H1 (cell line): ENCODE measurements around the gene PTPRG. TPM values are rescaled to one million over a fixed set of nuclear protein-coding genes. Genes with fewer than 3 reads are reported as not detected.
A peak's percentile ranks its signal among the peaks of the same experiment; 100 is the strongest.

Source experiments
- CBX8 ChIP-seq: fragments of 300-800, 300-1000 bp; sonication (generic); IDR thresholded peaks from 2 replicates; pipeline ENCODE4 v1.7.1; 2016; ENCODE audit warnings: low read depth, low read length, borderline replicate concordance
- CREB1 ChIP-seq: IDR thresholded peaks from 2 replicates; pipeline ENCODE4 v1.6.1; 2012; ENCODE audit warnings: inconsistent platforms
- GTF2F1 ChIP-seq: IDR thresholded peaks from 2 replicates; pipeline ENCODE4 v1.6.1; 2012; ENCODE audit warnings: low read depth, low read length, improper control_type of control experiment, borderline replicate concordance
- HDAC2 ChIP-seq, 2 experiments: fragments of 300-600 bp in 1 of 2; sonication (generic) in 1 of 2; IDR thresholded peaks; 2 replicates each; pipeline ENCODE4 v1.6.1; 2011 to 2012; ENCODE audit warnings: low read depth in 2 of 2, low read length in 2 of 2, mild to moderate bottlenecking in 2 of 2, moderate library complexity in 2 of 2, borderline replicate concordance in 1 of 2, inconsistent platforms in 1 of 2
- JUN ChIP-seq: IDR thresholded peaks from 2 replicates; pipeline ENCODE4 v1.6.1; 2011; ENCODE audit warnings: low read depth, mild to moderate bottlenecking, improper control_type of control experiment, low read length
- JUND ChIP-seq: IDR thresholded peaks from 2 replicates; pipeline ENCODE4 v1.6.1; 2011; ENCODE audit warnings: mild to moderate bottlenecking, improper control_type of control experiment, low read length
- TBP ChIP-seq: IDR thresholded peaks from 2 replicates; pipeline ENCODE4 v1.6.1; 2011; ENCODE audit warnings: low read depth, low read length, improper control_type of control experiment
- polyA plus RNA-seq, 7 experiments: library from polyadenylated mRNA; depleted of rRNA in 3 of 7; stranded (reverse) in 5 of 7; unstranded in 2 of 7; fragments of >200 nt in 5 of 7; fragments of 200-250 nt in 2 of 7; gene quantifications; 1 replicate in 5 of 7; 2 replicates in 1 of 7; 4 replicates in 1 of 7; pipeline versions ENCODE4 v1.2.1 to v1.2.3, GENCODE V29; 2011 to 2013; ENCODE audit warnings: missing spikeins in 2 of 7, mixed read lengths in 2 of 7
- total RNA-seq: library from RNA; stranded (reverse); fragmentation: NEBNext Ultra II Directional; extraction: Animal tissue kit (Norgen Biotek cat#: 25700); gene quantifications from 2 replicates; pipeline ENCODE4 v1.2.1, GENCODE V29; 2021
- TF ChIP-seq, protein P1 (sequence below): IDR thresholded peaks from 2 replicates; pipeline ENCODE4 v1.6.1; 2012; ENCODE audit warnings: low read length, inconsistent platforms
- TF ChIP-seq, protein P2 (sequence below): fragments of 300-600 bp; sonication (generic); IDR thresholded peaks from 2 replicates; pipeline ENCODE4 v1.7.1; 2012; ENCODE audit warnings: low read length, moderate library complexity, mild to moderate bottlenecking, inconsistent platforms; ENCODE audit not compliant: insufficient replicate concordance

Gene PTPRG
- total and polyA plus RNA-seq, 2 of the 8 experiments (the other 6 are each of a cell fraction or from before 2014, with no cell fraction given), result 23.3 to 96.2 TPM

- TF ChIP-seq CREB1 (0 out of 2 replicates have a peak, but pooled peaks have one; percentile 19), JUN (no peak), JUND (no peak), CBX8 (no peak), TBP (no peak), GTF2F1 (no peak), HDAC2 (IDR thresholded peaks at IDR 0.05; ENCODE audit: borderline replicate concordance in 1 of 2, low read depth in 2 of 2, low read length in 2 of 2) (no peak)
- TF ChIP-seq, protein P1, sequence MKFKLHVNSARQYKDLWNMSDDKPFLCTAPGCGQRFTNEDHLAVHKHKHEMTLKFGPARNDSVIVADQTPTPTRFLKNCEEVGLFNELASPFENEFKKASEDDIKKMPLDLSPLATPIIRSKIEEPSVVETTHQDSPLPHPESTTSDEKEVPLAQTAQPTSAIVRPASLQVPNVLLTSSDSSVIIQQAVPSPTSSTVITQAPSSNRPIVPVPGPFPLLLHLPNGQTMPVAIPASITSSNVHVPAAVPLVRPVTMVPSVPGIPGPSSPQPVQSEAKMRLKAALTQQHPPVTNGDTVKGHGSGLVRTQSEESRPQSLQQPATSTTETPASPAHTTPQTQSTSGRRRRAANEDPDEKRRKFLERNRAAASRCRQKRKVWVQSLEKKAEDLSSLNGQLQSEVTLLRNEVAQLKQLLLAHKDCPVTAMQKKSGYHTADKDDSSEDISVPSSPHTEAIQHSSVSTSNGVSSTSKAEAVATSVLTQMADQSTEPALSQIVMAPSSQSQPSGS, result no peak
- TF ChIP-seq, protein P2, sequence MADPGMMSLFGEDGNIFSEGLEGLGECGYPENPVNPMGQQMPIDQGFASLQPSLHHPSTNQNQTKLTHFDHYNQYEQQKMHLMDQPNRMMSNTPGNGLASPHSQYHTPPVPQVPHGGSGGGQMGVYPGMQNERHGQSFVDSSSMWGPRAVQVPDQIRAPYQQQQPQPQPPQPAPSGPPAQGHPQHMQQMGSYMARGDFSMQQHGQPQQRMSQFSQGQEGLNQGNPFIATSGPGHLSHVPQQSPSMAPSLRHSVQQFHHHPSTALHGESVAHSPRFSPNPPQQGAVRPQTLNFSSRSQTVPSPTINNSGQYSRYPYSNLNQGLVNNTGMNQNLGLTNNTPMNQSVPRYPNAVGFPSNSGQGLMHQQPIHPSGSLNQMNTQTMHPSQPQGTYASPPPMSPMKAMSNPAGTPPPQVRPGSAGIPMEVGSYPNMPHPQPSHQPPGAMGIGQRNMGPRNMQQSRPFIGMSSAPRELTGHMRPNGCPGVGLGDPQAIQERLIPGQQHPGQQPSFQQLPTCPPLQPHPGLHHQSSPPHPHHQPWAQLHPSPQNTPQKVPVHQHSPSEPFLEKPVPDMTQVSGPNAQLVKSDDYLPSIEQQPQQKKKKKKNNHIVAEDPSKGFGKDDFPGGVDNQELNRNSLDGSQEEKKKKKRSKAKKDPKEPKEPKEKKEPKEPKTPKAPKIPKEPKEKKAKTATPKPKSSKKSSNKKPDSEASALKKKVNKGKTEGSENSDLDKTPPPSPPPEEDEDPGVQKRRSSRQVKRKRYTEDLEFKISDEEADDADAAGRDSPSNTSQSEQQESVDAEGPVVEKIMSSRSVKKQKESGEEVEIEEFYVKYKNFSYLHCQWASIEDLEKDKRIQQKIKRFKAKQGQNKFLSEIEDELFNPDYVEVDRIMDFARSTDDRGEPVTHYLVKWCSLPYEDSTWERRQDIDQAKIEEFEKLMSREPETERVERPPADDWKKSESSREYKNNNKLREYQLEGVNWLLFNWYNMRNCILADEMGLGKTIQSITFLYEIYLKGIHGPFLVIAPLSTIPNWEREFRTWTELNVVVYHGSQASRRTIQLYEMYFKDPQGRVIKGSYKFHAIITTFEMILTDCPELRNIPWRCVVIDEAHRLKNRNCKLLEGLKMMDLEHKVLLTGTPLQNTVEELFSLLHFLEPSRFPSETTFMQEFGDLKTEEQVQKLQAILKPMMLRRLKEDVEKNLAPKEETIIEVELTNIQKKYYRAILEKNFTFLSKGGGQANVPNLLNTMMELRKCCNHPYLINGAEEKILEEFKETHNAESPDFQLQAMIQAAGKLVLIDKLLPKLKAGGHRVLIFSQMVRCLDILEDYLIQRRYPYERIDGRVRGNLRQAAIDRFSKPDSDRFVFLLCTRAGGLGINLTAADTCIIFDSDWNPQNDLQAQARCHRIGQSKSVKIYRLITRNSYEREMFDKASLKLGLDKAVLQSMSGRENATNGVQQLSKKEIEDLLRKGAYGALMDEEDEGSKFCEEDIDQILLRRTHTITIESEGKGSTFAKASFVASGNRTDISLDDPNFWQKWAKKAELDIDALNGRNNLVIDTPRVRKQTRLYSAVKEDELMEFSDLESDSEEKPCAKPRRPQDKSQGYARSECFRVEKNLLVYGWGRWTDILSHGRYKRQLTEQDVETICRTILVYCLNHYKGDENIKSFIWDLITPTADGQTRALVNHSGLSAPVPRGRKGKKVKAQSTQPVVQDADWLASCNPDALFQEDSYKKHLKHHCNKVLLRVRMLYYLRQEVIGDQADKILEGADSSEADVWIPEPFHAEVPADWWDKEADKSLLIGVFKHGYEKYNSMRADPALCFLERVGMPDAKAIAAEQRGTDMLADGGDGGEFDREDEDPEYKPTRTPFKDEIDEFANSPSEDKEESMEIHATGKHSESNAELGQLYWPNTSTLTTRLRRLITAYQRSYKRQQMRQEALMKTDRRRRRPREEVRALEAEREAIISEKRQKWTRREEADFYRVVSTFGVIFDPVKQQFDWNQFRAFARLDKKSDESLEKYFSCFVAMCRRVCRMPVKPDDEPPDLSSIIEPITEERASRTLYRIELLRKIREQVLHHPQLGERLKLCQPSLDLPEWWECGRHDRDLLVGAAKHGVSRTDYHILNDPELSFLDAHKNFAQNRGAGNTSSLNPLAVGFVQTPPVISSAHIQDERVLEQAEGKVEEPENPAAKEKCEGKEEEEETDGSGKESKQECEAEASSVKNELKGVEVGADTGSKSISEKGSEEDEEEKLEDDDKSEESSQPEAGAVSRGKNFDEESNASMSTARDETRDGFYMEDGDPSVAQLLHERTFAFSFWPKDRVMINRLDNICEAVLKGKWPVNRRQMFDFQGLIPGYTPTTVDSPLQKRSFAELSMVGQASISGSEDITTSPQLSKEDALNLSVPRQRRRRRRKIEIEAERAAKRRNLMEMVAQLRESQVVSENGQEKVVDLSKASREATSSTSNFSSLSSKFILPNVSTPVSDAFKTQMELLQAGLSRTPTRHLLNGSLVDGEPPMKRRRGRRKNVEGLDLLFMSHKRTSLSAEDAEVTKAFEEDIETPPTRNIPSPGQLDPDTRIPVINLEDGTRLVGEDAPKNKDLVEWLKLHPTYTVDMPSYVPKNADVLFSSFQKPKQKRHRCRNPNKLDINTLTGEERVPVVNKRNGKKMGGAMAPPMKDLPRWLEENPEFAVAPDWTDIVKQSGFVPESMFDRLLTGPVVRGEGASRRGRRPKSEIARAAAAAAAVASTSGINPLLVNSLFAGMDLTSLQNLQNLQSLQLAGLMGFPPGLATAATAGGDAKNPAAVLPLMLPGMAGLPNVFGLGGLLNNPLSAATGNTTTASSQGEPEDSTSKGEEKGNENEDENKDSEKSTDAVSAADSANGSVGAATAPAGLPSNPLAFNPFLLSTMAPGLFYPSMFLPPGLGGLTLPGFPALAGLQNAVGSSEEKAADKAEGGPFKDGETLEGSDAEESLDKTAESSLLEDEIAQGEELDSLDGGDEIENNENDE, result no peak
Measured at GRCh38 chr3:62242831-62243509, 681.6 kb downstream of the PTPRG start (continued).
